Transverse colon (tissue), 4 donors: ENCODE results near the gene VPS35L.

Experiments
- POLR2AphosphoS5 ChIP-seq, 3 donors: sonication (generic); formaldehyde crosslinking; IDR thresholded peaks; one replicate each; pipeline ENCODE4 v1.6.1; 2016; ENCODE audit warnings: antibody characterized with exemption in 3 of 3
- TF ChIP-seq, protein P1 (sequence below), 5 experiments: fragments of 200-600 bp in 3 of 5; fragments of 450-650 bp in 2 of 5; sonication (generic) in 3 of 5; IDR thresholded peaks; 1 replicate in 2 of 5; 2 replicates in 3 of 5; pipeline ENCODE4 v1.5.1; 2016 to 2017; ENCODE audit warnings: antibody characterized with exemption in 5 of 5, inconsistent platforms in 3 of 5, mild to moderate bottlenecking in 2 of 5, moderate library complexity in 1 of 5

DNA sequence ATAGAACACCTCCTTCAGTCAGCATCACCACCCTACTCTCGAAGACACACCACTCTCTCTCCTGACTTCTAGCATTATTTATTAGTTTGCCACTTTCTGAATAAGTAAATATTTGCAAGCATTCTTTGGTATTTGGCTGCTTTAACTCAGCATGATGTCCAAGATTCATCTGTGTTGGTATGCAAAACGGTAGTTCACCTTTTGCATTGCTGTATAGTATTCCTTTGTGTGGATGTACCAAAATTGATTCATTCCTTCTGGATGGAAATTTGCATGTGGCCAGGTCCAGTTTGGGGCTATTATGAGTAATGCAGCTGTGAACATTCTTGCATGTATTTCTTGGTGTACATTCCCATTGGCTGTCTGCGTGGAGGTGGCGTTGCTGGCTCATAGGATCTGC lies 129.7 kb downstream of the VPS35L start:
- TF ChIP-seq, protein P1, sequence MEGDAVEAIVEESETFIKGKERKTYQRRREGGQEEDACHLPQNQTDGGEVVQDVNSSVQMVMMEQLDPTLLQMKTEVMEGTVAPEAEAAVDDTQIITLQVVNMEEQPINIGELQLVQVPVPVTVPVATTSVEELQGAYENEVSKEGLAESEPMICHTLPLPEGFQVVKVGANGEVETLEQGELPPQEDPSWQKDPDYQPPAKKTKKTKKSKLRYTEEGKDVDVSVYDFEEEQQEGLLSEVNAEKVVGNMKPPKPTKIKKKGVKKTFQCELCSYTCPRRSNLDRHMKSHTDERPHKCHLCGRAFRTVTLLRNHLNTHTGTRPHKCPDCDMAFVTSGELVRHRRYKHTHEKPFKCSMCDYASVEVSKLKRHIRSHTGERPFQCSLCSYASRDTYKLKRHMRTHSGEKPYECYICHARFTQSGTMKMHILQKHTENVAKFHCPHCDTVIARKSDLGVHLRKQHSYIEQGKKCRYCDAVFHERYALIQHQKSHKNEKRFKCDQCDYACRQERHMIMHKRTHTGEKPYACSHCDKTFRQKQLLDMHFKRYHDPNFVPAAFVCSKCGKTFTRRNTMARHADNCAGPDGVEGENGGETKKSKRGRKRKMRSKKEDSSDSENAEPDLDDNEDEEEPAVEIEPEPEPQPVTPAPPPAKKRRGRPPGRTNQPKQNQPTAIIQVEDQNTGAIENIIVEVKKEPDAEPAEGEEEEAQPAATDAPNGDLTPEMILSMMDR (IDR thresholded peaks at IDR 0.05), result no peak
- no peak for TF ChIP-seq POLR2AphosphoS5 (IDR thresholded peaks at IDR 0.05)
